GM21423 (cell line): ENCODE measurements around the gene WDR5.

ENCODE experiments used
- ATAC-seq: cut with Tn5 transposase; IDR thresholded peaks from one replicate; pipeline ENCODE4 v1.9.1; 2021; ENCODE audit warnings: mild to moderate bottlenecking, moderate library complexity; ENCODE audit not compliant: unreplicated experiment

The WDR5 gene

DNA sequence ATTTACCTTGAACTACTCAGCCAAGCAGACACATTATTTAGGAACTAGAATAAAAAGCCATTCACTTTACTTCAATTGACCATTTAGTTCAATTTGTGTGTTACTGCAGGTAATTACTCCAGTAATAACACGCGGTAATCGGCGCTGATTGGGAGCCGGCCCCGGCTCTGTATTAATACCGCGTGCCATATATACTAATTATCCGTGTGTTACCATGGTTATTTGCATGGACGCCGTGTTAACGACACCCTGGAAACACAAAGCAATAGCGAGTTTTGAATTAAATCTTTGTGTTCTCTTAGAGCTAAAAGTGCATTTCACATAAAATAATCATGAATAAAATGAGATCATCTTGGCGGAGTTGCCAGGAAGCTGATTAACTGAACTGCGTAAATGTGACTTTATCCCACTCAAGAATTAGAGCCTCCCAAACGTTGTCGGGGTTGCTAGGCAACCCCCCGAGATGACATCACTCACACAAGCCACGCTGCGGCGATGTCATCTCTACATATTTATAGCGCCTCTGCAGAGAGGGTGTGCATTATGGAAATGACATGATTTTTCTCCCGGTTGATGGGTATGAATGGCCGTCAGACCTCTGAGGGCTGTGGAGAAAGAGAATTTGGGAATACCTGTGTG lies 69.9 kb downstream of the WDR5 start:
- ATAC-seq: no peak

DNA sequence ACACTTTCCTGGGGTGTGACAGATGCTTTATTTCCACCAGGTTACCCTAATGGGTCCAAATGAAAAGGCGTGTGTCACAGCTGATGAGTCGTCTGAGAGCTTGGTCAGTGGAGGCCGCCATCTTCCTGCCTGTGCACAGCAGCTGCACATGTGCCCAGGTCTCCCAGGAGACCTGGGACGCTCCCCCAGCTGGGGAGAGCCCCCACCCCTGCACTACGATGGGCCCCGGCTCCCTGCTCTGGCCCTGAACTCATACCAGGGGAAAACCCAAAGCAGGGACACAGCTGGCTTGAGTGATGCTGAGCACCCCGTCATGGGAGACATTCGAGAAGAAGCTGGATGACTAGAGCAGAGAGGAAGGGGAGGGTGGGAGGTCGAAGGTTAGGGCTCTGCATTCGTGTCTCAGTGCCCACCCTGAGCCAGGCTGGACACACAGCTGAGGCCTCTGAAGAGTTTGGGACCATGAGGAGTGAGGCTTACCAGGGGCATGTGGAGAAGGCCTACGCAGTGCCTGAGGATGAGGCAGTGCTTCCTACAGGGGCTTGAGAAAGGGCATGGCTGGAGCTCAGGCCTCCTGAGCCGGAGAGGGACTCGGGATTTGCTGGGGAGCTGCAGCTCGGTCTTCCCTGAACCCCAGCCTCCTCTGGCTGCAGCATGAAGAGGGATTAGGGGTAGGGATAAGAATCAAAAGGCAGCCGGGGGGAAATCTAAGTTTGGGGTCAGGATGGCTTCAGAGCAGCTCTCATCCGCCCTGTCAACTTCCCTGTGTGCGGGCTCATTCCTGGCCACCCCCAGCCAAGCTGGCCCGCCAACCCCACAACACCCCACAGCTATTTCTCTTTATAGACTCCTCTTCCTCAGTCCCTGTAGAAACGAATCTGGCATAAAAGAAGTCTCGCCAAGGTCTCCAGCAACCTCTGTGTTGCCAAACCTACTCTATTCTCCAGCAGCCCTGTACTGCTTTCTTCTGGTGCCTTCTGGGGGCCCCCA lies 70.7 kb downstream of the WDR5 start:
- no peak for ATAC-seq

DNA sequence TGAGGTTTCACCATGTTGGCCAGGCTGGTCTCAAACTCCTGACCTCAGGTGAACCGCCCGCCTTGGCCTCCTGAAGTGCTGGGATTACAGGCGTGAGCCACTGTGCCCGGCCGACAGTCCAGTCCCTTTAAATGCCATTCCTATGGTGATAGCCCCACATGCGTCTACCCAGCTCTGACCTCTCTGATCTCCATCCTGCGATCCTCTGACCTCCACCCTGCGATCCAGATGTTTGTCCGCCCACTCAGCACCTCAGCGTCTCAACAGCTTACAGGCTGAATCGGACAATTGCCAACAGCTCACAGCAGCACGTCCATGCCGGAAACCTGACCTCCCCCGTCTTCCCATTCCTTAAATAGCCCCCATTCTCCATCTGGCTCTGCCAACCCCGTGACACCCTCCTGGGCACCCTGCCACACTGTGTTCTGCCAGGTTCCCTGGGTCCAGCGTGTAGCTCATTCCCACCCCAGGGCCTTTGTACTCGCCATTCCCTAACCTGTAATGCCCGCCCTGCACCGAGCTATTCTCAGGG lies 72.5 kb downstream of the WDR5 start:
- no peak for ATAC-seq

DNA sequence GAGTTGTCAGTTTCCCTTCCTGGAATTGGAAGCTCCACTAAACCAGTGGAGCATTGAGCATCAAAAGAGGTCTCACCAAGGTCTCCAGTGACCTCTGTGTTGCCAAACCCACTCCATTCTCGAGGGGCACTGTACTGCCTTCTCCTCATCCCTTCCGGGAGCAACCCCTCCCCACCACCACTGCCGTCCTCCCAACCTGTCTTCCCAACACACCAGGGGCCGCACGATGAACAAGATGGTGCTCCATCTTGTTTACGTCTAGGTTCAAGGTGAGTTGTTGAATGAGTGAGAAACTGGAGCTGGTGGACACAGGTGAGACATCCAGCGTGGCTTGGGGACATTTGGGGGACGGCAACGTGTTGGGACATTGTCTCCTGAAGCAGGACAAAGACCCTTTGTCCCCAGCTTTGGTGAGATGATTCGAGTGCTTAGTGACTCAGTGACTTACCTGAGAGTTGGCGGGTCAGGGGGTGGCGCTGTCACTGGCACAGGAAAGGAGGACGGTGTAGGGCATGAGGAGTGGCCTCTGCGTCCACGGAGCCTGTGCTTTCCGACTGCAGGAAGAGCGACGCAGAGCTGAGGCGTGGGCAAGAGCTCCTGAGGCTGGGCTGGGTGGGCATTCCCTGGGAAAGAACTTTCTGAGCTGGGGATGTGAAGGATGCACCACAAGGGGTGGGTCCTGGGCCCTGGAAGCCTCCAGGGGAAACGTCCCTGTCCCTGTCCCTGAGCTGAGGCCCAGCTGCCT lies 73.3 kb downstream of the WDR5 start:
- ATAC-seq: no peak
